Vagina (tissue), 2 donors: ENCODE results near the gene SEPTIN5. TPM values are rescaled to one million over a fixed set of nuclear protein-coding genes. Genes with fewer than 3 reads are reported as not detected.

Experiments
- DNase-seq, 2 donors: peaks; one replicate each; pipeline ENCODE4 v3.0.0-alpha.2; 2017; ENCODE audit errors: extremely low spot score in 2 of 2
- H3K27ac ChIP-seq: fragments of 200-600 bp; sonication (generic); one replicate; pipeline ENCODE4 v1.5.1; 2019
- H3K27me3 ChIP-seq: fragments of 200-600 bp; sonication (generic); one replicate; pipeline ENCODE4 v1.5.1; 2019
- H3K36me3 ChIP-seq, 2 donors: fragments of 200-600 bp; sonication (generic); one replicate each; pipeline ENCODE4 v1.5.1; 2017 to 2019
- H3K4me1 ChIP-seq: fragments of 200-600 bp; sonication (generic); one replicate; pipeline ENCODE4 v1.5.1; 2019
- H3K4me3 ChIP-seq, 2 donors: fragments of 200-600 bp; sonication (generic); 1 replicate in 1 of 2; 2 replicates in 1 of 2; pipeline ENCODE4 v1.5.1; 2016 to 2019
- H3K9me3 ChIP-seq: fragments of 200-600 bp; sonication (generic); one replicate; pipeline ENCODE4 v1.5.1; 2019
- CTCF ChIP-seq, 3 experiments: fragments of 450-650 bp in 2 of 3; fragments of 200-600 bp in 1 of 3; sonication (generic) in 1 of 3; IDR thresholded peaks; one replicate each; pipeline ENCODE4 v1.5.1; 2017 to 2019; ENCODE audit warnings: antibody characterized with exemption in 3 of 3, mild to moderate bottlenecking in 2 of 3, moderate library complexity in 2 of 3
- POLR2A ChIP-seq, 2 donors: fragments of 450-650 bp; IDR thresholded peaks; one replicate each; pipeline ENCODE4 v1.6.1; 2017; ENCODE audit warnings: antibody characterized with exemption in 2 of 2, mild to moderate bottlenecking in 2 of 2, moderate library complexity in 2 of 2
- POLR2AphosphoS5 ChIP-seq, 2 donors: sonication (generic); formaldehyde crosslinking; IDR thresholded peaks; one replicate each; pipeline ENCODE4 v1.9.0; 2017; ENCODE audit warnings: antibody characterized with exemption in 2 of 2, mild to moderate bottlenecking in 2 of 2, low read depth in 1 of 2; ENCODE audit not compliant: insufficient read depth in 1 of 2
- intact Hi-C: fragments of 100-400 bp; cut with DNase I; formaldehyde crosslinking; loops from one replicate; pipeline ENCODE4 v1.15.1; 2023
- total RNA-seq: library from RNA; depleted of rRNA; stranded (reverse); fragments of >200 nt; gene quantifications from one replicate; pipeline ENCODE4 v1.2.3, GENCODE V29; 2016

The SEPTIN5 gene
- total RNA-seq, 1 donor from 2014 or later = 67.3 TPM

GRCh38 chr22:19766511-19767426, 52.5 kb downstream of the SEPTIN5 start:
- Histone ChIP-seq H3K4me3 (peak overlapping the region; percentile 41 to 44), H3K27ac (peak overlapping the region; percentile 21), H3K9me3 (no peaks in the 10 kb centered on the region), H3K27me3 (no peaks in the 10 kb centered on the region), H3K4me1 (peaks cover 19% of the 10 kb centered on the region), H3K36me3 (no peaks in the 10 kb centered on the region)
- DNase-seq = no peak
- TF ChIP-seq POLR2AphosphoS5 (IDR thresholded peaks at IDR 0.05; ENCODE audit: insufficient read depth in 1 of 2, low read depth in 1 of 2) (no peak), POLR2A (IDR thresholded peaks at IDR 0.05) (no peak), CTCF (IDR thresholded peaks at IDR 0.05) (no peak)
- intact Hi-C loops = no loop called here

GRCh38 chr22:19767427-19768341, 53.4 kb downstream of the SEPTIN5 start:
- Histone ChIP-seq H3K9me3 (no peaks in the 10 kb centered on the region), H3K36me3 (no peaks in the 10 kb centered on the region), H3K27ac (peak overlapping the region; percentile 21), H3K27me3 (no peaks in the 10 kb centered on the region), H3K4me3 (peak overlapping the region; percentile 41 to 44), H3K4me1 (peaks cover 19% of the 10 kb centered on the region)
- intact Hi-C loops = no loop called here
- DNase-seq = no peak
- TF ChIP-seq POLR2AphosphoS5 (IDR thresholded peaks at IDR 0.05; ENCODE audit: insufficient read depth in 1 of 2, low read depth in 1 of 2) = peak; percentile 45
- TF ChIP-seq CTCF (IDR thresholded peaks at IDR 0.05) = no peak

- no peak for DNase-seq
- H3K4me1 ChIP-seq = peaks cover 19% of the 10 kb centered on the region
- H3K27ac ChIP-seq = no peak overlapping the region
- no peaks in the 10 kb centered on the region for H3K9me3 ChIP-seq
- intact Hi-C loops = no loop called here
- TF ChIP-seq POLR2AphosphoS5 (IDR thresholded peaks at IDR 0.05; ENCODE audit: insufficient read depth in 1 of 2, low read depth in 1 of 2) = no peak
- no peak for TF ChIP-seq CTCF (IDR thresholded peaks at IDR 0.05)
- TF ChIP-seq POLR2A (IDR thresholded peaks at IDR 0.05) = no peak
- H3K27me3 ChIP-seq = no peaks in the 10 kb centered on the region
- no peak overlapping the region for H3K4me3 ChIP-seq
- H3K36me3 ChIP-seq = no peaks in the 10 kb centered on the region
Observed at GRCh38 chr22:19769393-19769715, 55.1 kb downstream of the SEPTIN5 start.

GRCh38 chr22:19770349-19771220, 56.3 kb downstream of the SEPTIN5 start:
- intact Hi-C loops = no loop called here
- H3K36me3 ChIP-seq = no peaks in the 10 kb centered on the region
- TF ChIP-seq POLR2AphosphoS5 (IDR thresholded peaks at IDR 0.05; ENCODE audit: insufficient read depth in 1 of 2, low read depth in 1 of 2) (no peak), CTCF (IDR thresholded peaks at IDR 0.05) (no peak), POLR2A (IDR thresholded peaks at IDR 0.05) (no peak)

More at GRCh38 chr22:19770349-19771220, 56.3 kb downstream of the SEPTIN5 start:
- H3K27ac ChIP-seq = no peak overlapping the region
- H3K4me3 ChIP-seq = no peak overlapping the region
- no peaks in the 10 kb centered on the region for H3K27me3 ChIP-seq
- DNase-seq = no peak
- H3K4me1 ChIP-seq = peaks cover 16% of the 10 kb centered on the region
- no peaks in the 10 kb centered on the region for H3K9me3 ChIP-seq
